Ramos (cell line): Measurements from ENCODE around the gene UROC1.

Source experiments
- in situ Hi-C: fragments of 300-500 bp; cut with MboI; formaldehyde crosslinking; loops from one replicate; pipeline ENCODE4 v1.14.3; 2022; ENCODE audit warnings: low sequenced_read_pairs; ENCODE audit not compliant: unreplicated experiment

The UROC1 gene

DNA sequence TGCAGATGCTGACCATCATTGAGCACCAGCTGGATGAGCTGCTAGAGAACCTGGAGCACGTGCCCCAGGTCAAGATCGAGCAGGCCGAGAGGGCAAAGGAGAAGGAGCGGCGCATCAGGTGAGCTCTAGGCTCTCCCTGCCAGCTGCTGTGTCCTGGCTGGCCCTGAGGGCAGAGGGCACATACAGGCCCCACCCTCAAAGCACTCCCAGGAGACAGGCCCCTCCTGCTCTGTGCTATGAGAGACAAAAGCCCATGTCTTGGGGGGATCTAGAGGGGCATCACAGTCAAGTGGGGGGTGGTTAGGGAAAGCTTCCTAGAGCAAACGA lies 83.3 kb downstream of the UROC1 start:
- in situ Hi-C loops, result no loop called here

DNA sequence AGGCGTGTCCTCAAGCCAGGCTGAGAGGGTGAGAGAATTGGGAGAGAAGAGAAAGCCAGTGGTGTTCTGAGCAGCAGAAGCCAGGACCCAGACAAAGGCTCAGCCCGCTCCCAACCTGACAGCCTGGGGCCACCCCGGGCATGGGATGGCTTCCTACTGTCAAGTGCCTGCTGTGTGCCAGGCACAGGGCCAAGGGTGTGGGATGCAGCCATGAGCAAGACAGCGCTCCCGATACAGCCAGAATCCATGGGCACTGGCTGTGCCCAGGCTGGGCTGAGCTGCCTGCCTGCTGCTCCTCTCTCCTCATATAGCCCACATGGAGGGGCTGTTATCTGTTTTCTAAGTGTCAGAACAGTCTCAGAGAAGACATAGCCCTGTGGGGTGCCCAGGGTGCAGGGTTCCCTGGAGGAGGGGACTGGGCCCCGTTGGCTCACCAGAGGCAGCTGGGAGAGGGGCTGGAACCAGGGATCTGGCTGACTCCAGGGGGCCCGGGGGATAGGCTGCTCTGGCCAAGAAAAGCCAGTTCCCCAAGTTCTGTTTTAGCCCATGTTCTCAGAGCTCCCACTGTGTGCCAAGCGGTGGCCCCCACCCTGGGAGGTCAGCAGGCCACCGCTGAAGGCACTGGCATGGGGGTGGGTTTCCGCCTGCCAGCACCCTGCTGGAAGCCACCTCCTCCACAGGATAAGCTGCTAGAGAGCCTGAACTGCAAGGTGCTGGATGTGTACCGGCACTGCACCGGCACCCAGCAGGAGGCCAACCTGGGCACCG lies 83.9 kb downstream of the UROC1 start:
- in situ Hi-C loops, result no loop called here

DNA sequence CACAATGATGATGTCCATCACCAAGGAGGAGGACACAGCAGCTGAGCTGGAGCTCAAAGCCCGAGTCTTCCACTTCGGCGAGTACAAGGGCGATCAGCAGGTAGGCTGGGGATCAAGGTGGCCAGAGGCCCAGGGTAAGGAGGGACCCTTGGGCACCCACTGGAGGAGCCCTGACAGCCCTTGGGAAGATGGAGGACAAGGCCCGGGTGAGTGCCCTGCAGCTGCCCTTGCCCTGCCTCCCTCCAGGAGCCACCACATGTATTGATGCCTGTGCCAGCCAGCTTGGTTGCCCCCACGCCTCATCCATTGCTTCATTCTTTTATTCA lies 84.5 kb downstream of the UROC1 start:
- in situ Hi-C loops, result no loop called here

DNA sequence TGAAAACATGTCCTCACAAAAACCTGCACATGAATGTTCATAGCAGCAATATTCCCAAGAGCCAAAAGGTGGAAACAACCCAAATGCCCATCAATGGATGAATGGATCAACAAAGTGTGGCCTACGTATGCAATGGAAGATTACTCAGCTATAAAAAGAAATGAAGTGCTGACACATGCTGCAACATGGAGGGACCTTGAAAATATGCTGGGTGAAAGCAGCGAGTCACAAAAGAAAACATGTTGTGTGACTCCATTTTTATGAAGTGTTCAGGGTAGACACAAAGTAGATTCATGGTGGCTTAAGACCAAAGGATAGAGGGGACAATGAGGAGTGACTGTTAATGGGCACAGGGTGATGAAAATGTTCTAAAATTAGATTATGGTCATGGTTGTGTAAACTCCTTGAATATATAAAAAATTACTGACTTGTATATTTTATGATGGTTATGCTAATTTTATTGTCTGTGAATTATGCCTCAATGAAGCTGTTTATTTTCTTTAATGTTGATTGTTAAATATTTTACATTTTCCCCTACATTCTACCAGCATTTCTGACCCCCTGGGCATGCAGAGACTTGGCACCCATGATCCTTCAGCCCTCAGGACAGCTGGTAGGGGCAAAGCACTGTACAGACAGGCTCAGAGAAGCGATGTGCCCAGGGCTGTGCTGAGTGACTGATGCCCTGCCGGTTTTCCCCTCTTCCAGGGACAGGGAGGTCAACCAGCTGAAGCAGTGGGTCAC lies 85.0 kb downstream of the UROC1 start:
- in situ Hi-C loops, result no loop called here
